Smooth muscle cell (in vitro differentiated cells): ENCODE measurements around the gene SCGB2B2. TPM values are rescaled to one million over a fixed set of nuclear protein-coding genes. Genes with fewer than 3 reads are reported as not detected.
"Not testable (repeated sequence)": the region's sequence is repeated elsewhere in the genome, so short reads cannot be mapped to it uniquely, and the experiment has no call there.

Source experiments
- DNase-seq: peaks from one replicate; lab custom pipeline; 2025; ENCODE audit not compliant: unreplicated experiment; lab: John Stamatoyannopoulos, UW
- H2AFZ ChIP-seq: fragments of 200-600 bp; sonication (generic); 2 replicates; pipeline ENCODE4 v1.6.0; 2016; ENCODE audit warnings: antibody characterized with exemption, low read depth, mild to moderate bottlenecking
- H3F3A ChIP-seq: fragments of 200-600 bp; sonication (generic); 2 replicates; pipeline ENCODE4 v1.6.0; 2017; ENCODE audit warnings: antibody characterized with exemption, low read depth
- H3K27ac ChIP-seq: fragments of 200-600 bp; sonication (generic); 2 replicates; pipeline ENCODE4 v1.5.1; 2016; ENCODE audit warnings: low read depth, mild to moderate bottlenecking
- H3K27me3 ChIP-seq: fragments of 200-600 bp; sonication (generic); 2 replicates; pipeline ENCODE4 v1.6.1; 2016; ENCODE audit warnings: low read depth, mild to moderate bottlenecking
- H3K36me3 ChIP-seq: fragments of 200-600 bp; sonication (generic); 2 replicates; pipeline ENCODE4 v1.5.1; 2016; ENCODE audit warnings: low read depth
- H3K4me1 ChIP-seq: fragments of 200-600 bp; sonication (generic); 2 replicates; pipeline ENCODE4 v1.5.1; 2016; ENCODE audit warnings: low read depth
- H3K4me2 ChIP-seq: fragments of 200-600 bp; sonication (generic); 2 replicates; pipeline ENCODE4 v1.6.0; 2016; ENCODE audit warnings: mild to moderate bottlenecking
- H3K4me3 ChIP-seq: fragments of 200-600 bp; sonication (generic); 2 replicates; pipeline ENCODE4 v1.5.1; 2016; ENCODE audit warnings: mild to moderate bottlenecking
- H3K79me2 ChIP-seq: fragments of 200-600 bp; sonication (generic); 2 replicates; pipeline ENCODE4 v1.6.0; 2016; ENCODE audit warnings: low read depth, mild to moderate bottlenecking
- H3K9ac ChIP-seq: fragments of 200-600 bp; sonication (generic); 2 replicates; pipeline ENCODE4 v1.6.0; 2016; ENCODE audit warnings: low read depth
- H3K9me3 ChIP-seq: fragments of 200-600 bp; sonication (generic); replicated peaks from 2 replicates; pipeline ENCODE4 v1.5.1; 2016; ENCODE audit warnings: low read depth
- H4K20me1 ChIP-seq: fragments of 200-600 bp; sonication (generic); 2 replicates; pipeline ENCODE4 v1.6.0; 2016; ENCODE audit warnings: low read depth
- CTCF ChIP-seq: fragments of 200-600 bp; sonication (generic); IDR thresholded peaks from 2 replicates; pipeline ENCODE4 v1.5.1; 2017; ENCODE audit warnings: borderline replicate concordance, mild to moderate bottlenecking, antibody characterized with exemption; ENCODE audit not compliant: insufficient read depth, poor library complexity, severe bottlenecking
- WGBS: methylation state at CpG from one replicate; pipeline ENCODE4 v1.1.7; 2016; ENCODE audit warnings: low lambda C conversion rate; 5-methylcytosine and 5-hydroxymethylcytosine counted together
- polyA plus RNA-seq: library from polyadenylated mRNA; unstranded; fragments of >200 nt; fragmentation: Nextera tagmentation; extraction: Ambion mirVana; gene quantifications from 2 replicates; pipeline ENCODE4 v1.2.1, GENCODE V29; 2016
- total RNA-seq: library from RNA; depleted of rRNA; stranded (reverse); fragments of >200 nt; gene quantifications from 2 replicates; pipeline ENCODE4 v1.2.3, GENCODE V29; 2014

The SCGB2B2 gene
- total and polyA plus RNA-seq, 2 experiments from 2014 or later: 0.73 TPM; not detected in 1

DNA sequence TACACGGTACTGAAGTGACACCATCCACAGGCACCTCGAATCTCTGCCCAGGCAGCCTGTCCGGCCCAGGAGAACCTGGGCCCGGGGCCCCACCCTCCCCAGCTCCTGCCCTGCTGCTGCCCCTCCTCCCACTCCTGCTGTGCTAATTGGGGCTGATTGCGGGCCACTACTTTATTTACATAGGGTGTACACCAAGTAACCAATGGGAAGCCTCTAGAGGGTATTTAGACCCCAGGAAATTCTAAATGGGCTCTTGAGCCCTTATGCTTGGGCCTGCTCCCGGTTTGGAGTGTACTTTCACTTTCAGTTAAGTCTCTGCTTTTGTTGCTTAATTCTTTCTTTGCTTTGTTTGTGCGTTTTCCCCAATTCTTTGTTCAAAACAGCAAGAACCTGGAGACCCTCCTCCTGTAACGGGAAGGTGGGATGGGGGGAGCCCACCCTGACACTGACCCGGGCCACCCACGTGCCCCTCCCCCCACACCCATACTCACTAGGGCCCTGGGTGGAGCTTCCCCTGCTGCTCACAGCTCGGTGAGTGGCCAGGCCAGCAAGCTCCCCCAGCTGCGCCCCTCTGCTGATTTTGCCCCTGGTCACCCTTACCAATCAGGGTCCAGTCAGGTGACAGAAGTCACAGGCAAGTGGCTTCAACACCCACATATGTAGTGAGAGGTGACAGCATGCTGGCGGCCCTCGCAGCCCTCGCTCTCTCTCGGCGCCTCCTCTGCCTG, 9.4 kb downstream of the SCGB2B2 start:
- no peak for DNase-seq
- WGBS: 87% methylated on average over 17 of the region's 17 CpGs
- no peak overlapping the region for H3K27ac ChIP-seq

GRCh38 chr19:34666958-34667265, 10.0 kb downstream of the SCGB2B2 start:
- no peak overlapping the region for H2AFZ ChIP-seq
- no peak overlapping the region for H3K4me2 ChIP-seq
- H3K4me3 ChIP-seq: no peak overlapping the region
- H4K20me1 ChIP-seq: no peaks in the 10 kb centered on the region
- no peak overlapping the region for H3K27ac ChIP-seq
- H3K4me1 ChIP-seq: no peaks in the 10 kb centered on the region
- no peak overlapping the region for H3K9ac ChIP-seq
- H3K36me3 ChIP-seq: no peaks in the 10 kb centered on the region
- no peaks in the 10 kb centered on the region for H3K79me2 ChIP-seq
- H3K9me3 ChIP-seq: no peaks in the 10 kb centered on the region
- TF ChIP-seq CTCF: no peak
- H3F3A ChIP-seq: no peaks in the 10 kb centered on the region
- no peak for DNase-seq
- WGBS: 89% methylated on average over 9 of the region's 9 CpGs
- H3K27me3 ChIP-seq: no peaks in the 10 kb centered on the region

More for the DNA sequence above, 9.4 kb downstream of the SCGB2B2 start:
- Histone ChIP-seq H2AFZ (no peak overlapping the region), H3F3A (no peaks in the 10 kb centered on the region), H3K9ac (no peak overlapping the region), H3K4me2 (no peak overlapping the region), H3K4me3 (peak overlapping the region; percentile 19), H3K9me3 (no peaks in the 10 kb centered on the region), H3K27me3 (no peaks in the 10 kb centered on the region), H3K79me2 (no peaks in the 10 kb centered on the region), H3K36me3 (no peaks in the 10 kb centered on the region), H3K4me1 (no peaks in the 10 kb centered on the region), H4K20me1 (no peaks in the 10 kb centered on the region)
- no peak for TF ChIP-seq CTCF

- 95% methylated on average over 25 of the region's 25 CpGs for WGBS
- no peaks in the 10 kb centered on the region for H3K79me2 ChIP-seq
- no peak overlapping the region for H3K27ac ChIP-seq
- no peaks in the 10 kb centered on the region for H3K36me3 ChIP-seq
- no peak overlapping the region for H2AFZ ChIP-seq
- H3K9ac ChIP-seq: no peak overlapping the region
- no peaks in the 10 kb centered on the region for H3K4me1 ChIP-seq
- DNase-seq: no peak
- H3K4me3 ChIP-seq: no peak overlapping the region
- no peak for TF ChIP-seq CTCF
- no peak overlapping the region for H3K4me2 ChIP-seq
- H3F3A ChIP-seq: no peaks in the 10 kb centered on the region
- no peaks in the 10 kb centered on the region for H3K9me3 ChIP-seq
- H4K20me1 ChIP-seq: no peaks in the 10 kb centered on the region
- no peaks in the 10 kb centered on the region for H3K27me3 ChIP-seq
Observed at GRCh38 chr19:34666200-34666957, 10.6 kb downstream of the SCGB2B2 start.

DNA sequence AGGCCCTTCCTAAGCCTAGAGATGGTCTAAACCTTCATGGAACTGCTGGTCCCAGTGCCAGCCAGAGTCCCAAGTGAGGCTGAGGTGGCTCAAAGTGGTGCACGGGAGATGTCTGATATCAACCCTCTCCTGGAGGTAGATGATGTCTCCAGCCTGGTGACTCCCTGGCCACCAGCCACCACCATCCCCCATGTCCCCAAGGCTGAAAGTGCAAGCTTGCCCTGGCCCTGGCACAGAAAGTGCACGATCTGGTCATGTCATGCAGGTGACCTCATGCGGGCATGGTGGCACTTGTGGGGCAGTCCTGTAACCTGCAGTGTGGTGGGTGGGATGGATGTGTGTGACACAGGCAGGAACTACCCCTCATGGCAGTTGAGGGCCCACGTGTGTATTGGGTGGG, 11.7 kb downstream of the SCGB2B2 start:
- not testable (repeated sequence) for H3K9me3 ChIP-seq, H3K27ac ChIP-seq, H3K4me1 ChIP-seq, H3K4me3 ChIP-seq, H3K9ac ChIP-seq, H4K20me1 ChIP-seq, H3K4me2 ChIP-seq, H3K36me3 ChIP-seq, H2AFZ ChIP-seq, DNase-seq, H3K79me2 ChIP-seq, H3F3A ChIP-seq, H3K27me3 ChIP-seq
- 87% methylated on average over 4 of the region's 4 CpGs for WGBS
